Measurements from ENCODE around the gene KIF1B. TPM values are rescaled to one million over a fixed set of nuclear protein-coding genes. Genes with fewer than 3 reads are reported as not detected.
"Not testable (repeated sequence)": the region's sequence is repeated elsewhere in the genome, so short reads cannot be mapped to it uniquely, and the experiment has no call there.

Gene KIF1B
- total RNA-seq, 1 experiment from 2014 or later, result 18.7 TPM

DNA sequence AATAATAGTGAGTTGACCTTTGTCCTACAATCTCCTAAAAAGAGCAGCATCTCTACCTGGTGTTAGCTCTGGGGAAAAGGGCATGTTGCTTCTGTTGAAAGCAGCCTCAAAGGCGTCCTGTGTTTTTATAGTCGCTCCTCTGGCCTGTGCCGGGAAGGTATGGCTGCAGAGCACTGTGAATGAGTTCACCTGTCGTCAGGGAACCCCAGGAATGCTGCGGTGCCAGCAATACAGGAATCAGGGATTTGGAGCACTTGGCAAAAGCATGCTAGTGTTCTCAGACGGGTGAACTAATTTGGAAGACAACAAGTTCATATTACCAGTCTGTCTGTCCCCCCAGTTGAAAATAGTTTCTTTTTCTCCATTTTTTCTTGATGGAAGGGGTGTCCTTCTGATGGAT is 128.2 kb downstream of the KIF1B start:
- no peak for DNase-seq (ENCODE audit: low read depth, low spot score)
- in situ Hi-C loops (cut with HindIII; ENCODE audit: low pct_unique_long_range_greater_than_20kb, low sequenced_read_pairs), result no loop called here

DNA sequence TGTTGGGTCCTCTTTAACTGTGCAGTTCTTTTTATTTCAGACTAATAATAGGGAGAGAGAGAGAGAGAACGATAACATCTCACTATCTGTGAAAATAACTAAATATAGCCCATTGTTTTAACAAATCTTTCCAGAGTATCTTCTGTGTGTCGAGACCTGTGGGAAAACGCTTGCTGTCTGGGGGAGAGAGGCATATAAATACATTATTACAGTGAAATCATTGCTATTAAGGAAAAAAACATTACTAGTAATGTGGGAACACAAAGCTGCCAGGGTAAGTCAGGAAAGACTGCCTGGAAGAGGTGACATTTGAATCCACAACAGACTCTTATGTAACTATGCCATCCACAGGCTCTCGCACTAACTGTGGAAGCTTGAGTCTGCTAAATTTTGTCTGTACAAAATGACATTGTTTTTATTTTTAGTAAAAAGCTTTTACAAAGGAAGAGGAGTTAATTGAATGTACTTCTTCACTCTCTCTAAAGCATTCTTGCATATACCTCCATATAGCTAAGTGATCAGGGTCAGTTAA is 128.7 kb downstream of the KIF1B start:
- no peak for DNase-seq (ENCODE audit: low read depth, low spot score)
- in situ Hi-C loops (cut with HindIII; ENCODE audit: low pct_unique_long_range_greater_than_20kb, low sequenced_read_pairs), result no loop called here

DNA sequence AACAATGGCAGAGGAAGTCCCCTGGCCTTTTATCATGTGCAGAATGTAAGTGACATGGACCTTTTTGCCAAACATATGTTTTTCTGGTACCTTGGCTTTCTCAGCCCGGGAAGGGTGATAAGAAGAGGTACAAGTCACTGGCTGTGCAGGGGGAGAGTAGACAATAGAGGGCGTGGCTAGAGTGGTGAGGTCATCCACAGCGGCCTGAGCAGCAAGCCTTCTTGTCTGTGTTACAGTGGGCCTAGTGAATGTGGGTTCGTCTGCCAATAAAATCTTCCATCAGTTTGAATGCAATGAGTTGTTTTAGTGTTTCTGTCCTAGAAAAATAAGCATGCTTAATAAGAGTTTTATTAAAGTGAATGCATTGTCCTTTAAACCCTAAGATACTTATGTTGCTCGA is 129.4 kb downstream of the KIF1B start:
- DNase-seq (ENCODE audit: low read depth, low spot score), result peak; percentile 36
- in situ Hi-C loops (cut with HindIII; ENCODE audit: low pct_unique_long_range_greater_than_20kb, low sequenced_read_pairs), result no loop called here

DNA sequence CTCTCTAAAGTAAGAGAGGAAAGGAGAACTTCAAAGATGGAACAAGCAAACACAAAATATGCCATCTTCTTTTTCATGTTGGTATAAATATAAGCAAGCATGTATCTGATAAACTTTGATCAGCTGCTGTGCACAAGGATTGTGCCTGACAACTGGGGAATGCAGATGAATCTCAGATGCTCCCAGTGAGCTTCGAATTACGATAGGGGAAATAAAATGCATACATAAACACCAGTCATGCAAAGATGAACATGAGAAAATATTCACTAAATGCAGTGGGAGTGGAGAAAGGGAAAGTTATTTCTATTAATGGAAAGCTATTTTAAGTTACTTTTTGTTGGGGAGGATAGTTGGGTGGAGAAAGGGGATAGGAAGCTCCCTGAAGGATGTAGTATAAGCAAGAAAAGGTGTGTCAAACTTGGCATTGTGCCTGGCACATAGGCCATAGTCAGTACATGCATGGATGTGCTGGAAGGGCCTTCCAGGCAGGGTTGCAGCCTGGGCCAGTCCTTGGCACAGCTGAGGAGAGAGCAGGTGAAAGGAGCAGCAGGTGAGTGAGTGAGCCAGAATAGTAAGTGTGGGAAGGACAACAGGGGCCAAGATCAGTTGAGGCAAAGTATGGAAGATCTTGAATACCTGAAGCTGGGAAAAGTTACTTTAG is 130.7 kb downstream of the KIF1B start:
- no peak for DNase-seq (ENCODE audit: low read depth, low spot score)
- in situ Hi-C loops (cut with HindIII; ENCODE audit: low pct_unique_long_range_greater_than_20kb, low sequenced_read_pairs), result no loop called here

DNA sequence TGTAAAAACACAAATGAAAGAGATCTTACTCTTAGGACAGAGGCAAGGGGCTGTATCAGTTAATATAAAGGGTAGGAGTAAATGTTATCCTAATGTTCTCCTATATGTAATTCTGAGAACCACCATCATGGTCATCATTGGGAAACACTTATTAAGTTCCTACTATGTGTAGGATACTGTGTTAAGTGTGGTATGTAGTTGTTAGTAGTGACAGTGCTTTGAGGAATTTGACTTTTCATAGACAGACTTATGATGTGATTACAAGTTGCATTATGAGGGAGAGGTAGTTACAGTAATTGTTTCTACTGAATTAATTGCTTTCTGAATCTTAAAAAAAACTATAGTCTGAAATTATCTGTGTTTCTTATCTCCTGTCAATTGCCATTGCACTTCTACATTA is 136.7 kb downstream of the KIF1B start:
- in situ Hi-C loops (cut with HindIII; ENCODE audit: low pct_unique_long_range_greater_than_20kb, low sequenced_read_pairs), result no loop called here
- DNase-seq (ENCODE audit: low read depth, low spot score), result no peak

DNA sequence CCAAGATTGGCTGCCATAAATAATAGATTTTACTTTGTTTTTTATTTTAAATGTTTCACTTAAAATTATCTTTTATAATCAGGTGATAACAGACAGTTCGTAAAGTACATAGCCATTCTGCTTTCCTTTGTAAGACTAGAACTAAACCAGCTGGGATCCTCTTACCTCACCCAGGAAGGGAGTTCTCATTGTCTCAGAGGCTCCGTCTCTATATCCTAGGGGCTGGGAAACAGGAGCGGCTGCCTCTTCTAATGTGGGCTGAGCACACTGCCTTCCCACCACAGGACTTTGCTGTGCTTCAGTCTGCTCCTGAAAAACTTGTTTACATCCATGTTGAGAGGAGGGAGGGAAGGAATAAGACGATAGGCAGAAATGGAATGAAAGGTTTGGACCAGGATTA is 142.9 kb downstream of the KIF1B start:
- DNase-seq (ENCODE audit: low read depth, low spot score), result no peak
- in situ Hi-C loops (cut with HindIII; ENCODE audit: low pct_unique_long_range_greater_than_20kb, low sequenced_read_pairs), result no loop called here

DNA sequence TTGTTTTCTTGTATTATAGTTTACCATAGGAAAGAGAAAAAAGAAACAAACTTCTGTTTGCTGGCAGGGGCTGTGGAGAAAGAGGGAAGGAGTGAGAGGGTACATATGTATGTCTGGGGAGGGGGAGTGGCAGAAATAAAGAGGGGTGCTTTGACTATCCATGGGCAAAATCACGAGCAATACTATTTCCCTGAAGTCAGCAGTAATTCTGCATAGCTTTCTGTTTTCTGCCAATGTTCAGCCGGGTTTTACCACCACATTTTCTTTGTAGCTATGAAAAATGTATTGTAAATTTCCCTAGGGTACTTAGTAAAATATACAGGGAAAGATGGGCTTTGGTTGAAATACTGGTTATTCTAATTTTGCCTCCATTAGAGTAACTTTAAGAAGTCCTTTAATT is 143.3 kb downstream of the KIF1B start:
- in situ Hi-C loops (cut with HindIII; ENCODE audit: low pct_unique_long_range_greater_than_20kb, low sequenced_read_pairs), result no loop called here
- no peak for DNase-seq (ENCODE audit: low read depth, low spot score)

DNA sequence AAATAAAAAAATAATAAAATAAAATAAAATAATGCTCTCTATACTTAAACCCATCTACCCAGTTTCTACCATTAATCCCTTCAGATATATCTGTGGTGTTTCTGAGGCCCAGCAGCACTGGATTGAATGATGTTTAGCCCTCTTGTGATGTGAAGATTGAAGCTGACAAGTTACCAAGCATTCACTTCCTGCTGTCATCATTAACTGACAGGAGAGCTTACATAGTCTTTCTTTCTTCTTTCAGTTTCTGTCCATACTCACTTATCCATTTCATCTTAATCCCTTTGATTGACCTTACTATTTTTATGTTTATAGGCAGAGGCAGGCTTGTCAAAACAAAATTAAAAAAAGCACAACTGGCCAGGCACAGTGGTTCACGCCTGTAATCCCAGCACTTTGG is 149.7 kb downstream of the KIF1B start:
- in situ Hi-C loops (cut with HindIII; ENCODE audit: low pct_unique_long_range_greater_than_20kb, low sequenced_read_pairs), result no loop called here
- DNase-seq (ENCODE audit: low read depth, low spot score), result no peak

DNA sequence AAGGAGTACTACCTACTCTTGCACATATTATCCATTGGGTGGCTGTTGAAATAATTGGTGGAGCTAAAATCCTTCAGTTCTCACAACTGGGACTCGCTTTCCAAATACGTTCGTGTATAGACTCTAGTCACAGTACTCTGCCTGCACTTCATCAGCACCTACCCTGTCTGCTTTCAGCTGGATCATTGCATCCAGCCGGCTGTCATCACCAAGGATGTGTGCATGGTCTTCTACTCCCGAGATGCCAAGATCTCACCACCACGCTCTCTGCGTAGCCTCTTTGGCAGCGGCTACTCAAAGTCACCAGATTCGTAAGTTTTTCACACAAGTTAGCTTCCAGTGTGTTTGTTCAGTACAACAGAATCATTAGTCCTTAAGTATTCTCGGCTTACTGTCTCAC is 151.1 kb downstream of the KIF1B start:
- DNase-seq (ENCODE audit: low read depth, low spot score), result no peak
- in situ Hi-C loops (cut with HindIII; ENCODE audit: low pct_unique_long_range_greater_than_20kb, low sequenced_read_pairs), result no loop called here

DNA sequence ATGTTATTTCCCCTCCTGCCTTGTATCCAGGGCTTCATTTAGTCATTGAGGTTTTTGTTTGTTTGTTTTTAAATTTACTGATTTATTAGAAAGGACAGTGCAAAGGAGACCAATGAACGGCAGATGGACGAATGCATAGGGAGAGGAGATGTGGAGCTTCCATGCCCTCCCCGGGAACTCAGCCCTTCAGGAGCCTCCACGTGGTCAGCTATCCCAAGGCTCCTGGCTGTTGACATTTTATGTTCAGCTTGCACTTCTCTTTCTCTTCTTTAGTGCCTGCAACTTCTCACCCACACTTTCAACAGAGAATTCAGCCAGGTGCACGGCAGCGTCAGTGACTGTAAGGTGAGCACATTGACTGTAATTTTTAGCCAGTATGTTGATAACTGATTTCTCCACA is 157.8 kb downstream of the KIF1B start:
- in situ Hi-C loops (cut with HindIII; ENCODE audit: low pct_unique_long_range_greater_than_20kb, low sequenced_read_pairs), result no loop called here
- no peak for DNase-seq (ENCODE audit: low read depth, low spot score)

DNA sequence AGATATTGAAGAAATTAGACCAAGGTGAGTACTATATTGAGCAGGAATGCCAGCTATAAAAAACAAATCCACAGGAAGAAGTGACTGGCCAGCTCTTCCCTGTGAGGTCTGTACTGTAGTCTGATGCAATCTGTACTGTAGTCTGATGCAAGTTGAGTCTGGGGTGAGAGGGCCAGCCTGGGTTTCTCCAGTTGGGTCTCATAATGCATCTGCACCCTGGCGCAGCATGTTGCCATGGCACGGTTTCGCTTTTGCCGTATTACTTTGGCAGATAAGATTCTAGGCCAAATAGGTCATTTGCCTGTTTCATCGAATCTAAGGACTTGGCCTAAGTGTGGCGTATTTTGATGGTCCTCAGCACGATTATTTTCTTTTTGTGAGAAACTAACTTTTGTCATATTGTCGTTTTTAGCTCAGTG is 164.1 kb downstream of the KIF1B start:
- in situ Hi-C loops (cut with HindIII; ENCODE audit: low pct_unique_long_range_greater_than_20kb, low sequenced_read_pairs), result no loop called here
- no peak for DNase-seq (ENCODE audit: low read depth, low spot score)

DNA sequence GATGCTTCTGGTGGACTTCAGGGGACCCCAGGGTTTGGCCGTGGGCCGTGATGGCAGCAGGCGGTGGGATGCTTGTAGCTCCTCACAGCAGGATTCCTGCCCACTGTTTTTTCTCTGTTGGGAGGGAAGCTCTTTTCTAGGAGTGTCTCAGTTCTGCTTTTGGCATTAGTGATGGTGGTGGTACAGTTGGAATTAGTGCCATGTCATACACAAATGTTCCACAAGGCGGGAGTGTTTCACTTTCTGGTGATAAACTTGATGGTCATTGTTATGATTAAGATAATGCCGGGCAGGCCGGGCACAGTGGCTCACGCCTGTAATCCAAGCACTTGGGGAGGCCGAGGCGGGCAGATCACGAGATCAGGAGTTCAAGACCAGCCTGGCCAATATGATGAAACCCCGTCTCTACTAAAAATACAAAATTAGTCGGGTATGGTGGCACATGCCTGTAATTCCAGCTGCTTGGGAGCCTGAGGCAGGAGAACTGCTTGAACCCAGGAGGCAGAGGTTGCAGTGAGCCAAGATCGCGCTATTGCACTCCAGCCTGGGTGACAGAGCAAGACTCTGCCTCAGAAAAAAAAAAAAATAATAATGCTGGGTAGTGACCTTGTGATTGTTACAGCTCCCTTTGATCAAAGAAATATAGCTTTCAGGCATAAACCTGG is 167.1 kb downstream of the KIF1B start:
- peak; percentile 73 for DNase-seq (ENCODE audit: low read depth, low spot score)
- in situ Hi-C loops (cut with HindIII; ENCODE audit: low pct_unique_long_range_greater_than_20kb, low sequenced_read_pairs), result not testable (repeated sequence)

DNA sequence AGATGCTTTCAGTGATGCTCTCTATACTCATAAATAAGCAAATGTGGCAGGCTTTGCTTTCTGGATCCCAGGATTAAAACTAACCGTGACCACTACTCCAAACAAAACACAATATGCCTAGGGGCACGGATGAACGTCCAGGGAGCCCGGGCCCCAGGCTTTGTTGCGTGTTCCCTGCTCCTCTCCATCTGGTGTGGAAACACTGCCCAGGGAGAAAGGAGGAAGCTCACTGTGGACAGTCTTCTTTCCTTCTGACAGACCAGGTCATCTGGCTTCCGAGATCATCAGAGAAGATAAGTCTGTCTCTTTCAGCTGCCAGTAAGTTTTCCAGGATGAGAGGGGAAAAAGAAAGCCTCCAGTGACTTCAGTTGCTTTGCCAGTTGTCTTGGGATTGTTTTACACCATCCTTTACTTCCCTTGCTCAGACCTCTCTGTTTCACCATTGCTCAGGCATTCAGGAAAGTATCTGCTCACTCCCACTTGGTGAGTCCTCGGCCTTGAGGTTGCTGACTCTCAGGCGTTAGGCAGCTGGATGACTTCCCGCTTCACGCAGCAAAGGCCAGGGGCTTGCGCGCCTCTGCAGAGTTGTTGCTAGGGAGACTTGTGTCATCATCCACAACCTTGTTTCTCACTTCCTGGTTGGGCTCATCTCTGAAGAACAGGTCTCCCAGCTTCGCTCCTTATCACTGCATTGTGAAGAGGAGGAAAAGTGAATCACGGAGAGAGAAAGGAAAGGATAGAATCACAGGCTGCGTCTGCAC is 167.9 kb downstream of the KIF1B start:
- in situ Hi-C loops (cut with HindIII; ENCODE audit: low pct_unique_long_range_greater_than_20kb, low sequenced_read_pairs), result no loop called here
- no peak for DNase-seq (ENCODE audit: low read depth, low spot score)

DNA sequence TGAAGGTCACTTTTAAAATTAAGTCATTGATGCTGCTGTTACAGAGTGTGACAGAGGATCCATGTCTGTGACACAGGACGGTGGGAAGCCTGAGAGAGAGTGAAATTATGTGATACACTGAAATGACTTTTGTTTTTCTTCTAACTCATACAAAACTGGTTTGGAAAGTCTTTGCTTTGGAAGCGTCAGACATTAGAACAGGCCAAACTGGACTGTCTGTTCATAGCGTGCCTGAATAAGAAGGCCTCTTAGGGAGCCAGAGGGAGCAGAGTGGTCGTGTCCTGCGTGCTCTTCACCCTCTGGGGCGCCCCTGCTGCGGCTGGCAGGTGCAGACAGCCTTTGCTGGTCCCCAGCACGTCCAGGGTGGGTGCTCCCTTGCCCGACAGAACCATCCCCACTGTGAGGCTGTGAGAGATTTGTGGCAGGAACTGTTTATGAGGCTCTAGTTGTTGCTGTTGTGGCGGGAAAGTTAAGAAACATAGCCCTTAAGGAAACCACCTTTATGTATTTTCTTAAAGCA is 168.8 kb downstream of the KIF1B start:
- DNase-seq (ENCODE audit: low read depth, low spot score), result no peak
- in situ Hi-C loops (cut with HindIII; ENCODE audit: low pct_unique_long_range_greater_than_20kb, low sequenced_read_pairs), result no loop called here

DNA sequence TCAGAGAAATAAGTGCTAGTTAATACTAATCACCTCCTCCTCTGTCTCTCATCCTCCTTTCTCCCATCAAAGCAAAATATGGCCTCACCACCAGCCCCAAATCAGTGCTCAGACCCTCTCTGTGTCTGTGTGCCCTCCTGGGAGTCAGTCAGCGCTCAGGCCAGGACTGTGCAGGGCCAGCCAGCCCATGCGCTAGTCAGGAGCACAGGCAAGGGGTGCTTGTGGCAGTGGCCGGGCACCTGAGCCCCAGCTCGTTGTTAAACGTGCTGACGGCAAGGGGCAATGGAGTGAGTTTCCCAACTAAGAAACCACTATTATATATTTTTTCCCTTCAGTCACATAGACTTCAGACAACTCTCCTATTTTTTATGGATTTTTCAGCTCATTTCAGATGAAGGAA is 169.3 kb downstream of the KIF1B start:
- DNase-seq (ENCODE audit: low read depth, low spot score), result no peak
- in situ Hi-C loops (cut with HindIII; ENCODE audit: low pct_unique_long_range_greater_than_20kb, low sequenced_read_pairs), result no loop called here

DNA sequence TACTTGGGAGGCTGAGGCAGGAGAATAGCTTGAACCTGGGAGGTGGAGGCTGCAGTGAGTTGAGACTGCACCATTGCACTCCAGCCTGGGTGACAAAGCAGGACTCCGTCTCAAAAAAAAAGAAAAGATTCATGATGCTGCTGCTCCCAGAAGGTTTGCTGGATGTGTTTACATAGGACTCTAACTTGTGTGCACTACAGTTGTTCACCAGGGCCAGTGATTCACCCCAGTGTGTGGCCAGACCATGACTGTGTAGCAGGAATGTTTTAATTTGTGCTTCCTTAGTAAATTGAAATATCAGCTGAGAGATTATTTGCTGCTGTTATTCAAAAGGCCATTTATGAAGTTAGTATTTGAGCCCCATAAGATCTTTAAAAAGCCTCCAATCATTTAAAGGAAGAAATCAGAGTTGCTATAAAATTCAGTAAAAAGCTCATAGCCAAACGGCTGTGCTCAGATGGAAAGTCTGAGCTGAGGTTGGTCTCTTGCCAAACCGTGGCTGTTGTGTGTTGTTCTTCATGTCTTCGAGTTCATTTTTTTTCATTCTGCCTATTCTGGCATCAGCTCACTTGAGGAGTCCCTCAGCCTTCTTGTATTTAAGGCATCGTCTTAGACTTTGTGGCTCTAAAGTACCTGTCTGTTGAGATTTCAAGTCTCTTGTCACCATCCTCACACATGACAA is 170.4 kb downstream of the KIF1B start:
- in situ Hi-C loops (cut with HindIII; ENCODE audit: low pct_unique_long_range_greater_than_20kb, low sequenced_read_pairs), result no loop called here
- no peak for DNase-seq (ENCODE audit: low read depth, low spot score)

DNA sequence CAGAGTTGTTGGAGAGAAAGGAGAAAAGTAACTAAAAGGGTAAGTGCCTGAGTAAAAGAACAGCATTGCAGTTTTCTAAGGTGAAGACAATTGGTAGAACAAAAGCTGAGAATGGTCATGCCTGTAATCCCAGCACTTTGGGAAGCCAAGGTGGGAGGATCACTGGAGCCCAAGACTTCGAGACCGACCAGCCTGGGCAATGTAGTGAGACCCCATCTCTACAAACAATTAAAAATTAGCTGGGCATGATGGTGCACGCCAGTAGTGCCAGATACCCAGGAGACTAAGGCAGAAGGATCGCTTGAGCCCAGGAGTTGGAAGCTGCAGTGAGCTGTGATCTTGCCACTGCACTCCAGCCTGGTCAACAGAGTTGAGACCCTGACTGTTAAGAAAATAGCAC is 173.3 kb downstream of the KIF1B start:
- no peak for DNase-seq (ENCODE audit: low read depth, low spot score)
- in situ Hi-C loops (cut with HindIII; ENCODE audit: low pct_unique_long_range_greater_than_20kb, low sequenced_read_pairs), result no loop called here

DNA sequence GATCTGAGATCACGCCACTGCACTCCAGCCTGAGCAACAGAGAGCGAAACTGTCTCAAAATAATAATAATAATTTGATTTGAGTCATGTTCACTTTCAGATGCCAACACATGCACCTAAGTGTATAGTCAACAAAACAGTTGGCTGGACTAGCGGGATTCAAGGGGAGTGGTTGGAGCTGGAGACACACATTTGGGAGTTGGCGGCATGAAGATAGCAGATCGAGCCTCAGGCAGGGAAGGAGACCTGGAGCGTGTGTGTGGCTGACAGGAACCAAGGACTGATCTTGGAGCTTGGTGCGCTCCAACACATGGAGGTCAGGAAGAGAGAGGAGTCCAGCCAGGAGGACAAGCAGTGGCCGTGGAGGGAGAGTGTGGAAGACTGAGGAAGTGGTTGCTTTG is 173.8 kb downstream of the KIF1B start:
- in situ Hi-C loops (cut with HindIII; ENCODE audit: low pct_unique_long_range_greater_than_20kb, low sequenced_read_pairs), result no loop called here
- DNase-seq (ENCODE audit: low read depth, low spot score), result no peak
